ENCODE measurements around the gene COG5.
"Not testable (repeated sequence)": the region's sequence is repeated elsewhere in the genome, so short reads cannot be mapped to it uniquely, and the experiment has no call there.

DNA sequence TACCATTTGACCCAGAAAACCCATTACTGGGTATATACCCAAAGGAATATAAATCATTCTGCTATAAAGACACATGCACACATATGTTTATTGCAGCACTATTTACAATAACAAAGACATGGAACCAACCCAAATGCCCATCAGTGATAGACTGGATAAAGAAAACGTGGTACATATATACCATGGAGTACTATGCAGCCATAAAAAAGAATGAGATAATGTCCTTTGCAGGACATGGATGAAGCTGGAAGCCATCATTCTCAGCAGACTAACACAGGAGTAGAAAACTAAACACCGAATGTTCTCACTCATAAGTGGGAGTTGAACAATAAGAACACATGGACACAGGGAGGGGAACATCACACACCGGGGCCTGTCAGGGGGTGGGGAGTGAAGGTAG, 408.0 kb downstream of the COG5 start:
- TF ChIP-seq, protein P1, sequence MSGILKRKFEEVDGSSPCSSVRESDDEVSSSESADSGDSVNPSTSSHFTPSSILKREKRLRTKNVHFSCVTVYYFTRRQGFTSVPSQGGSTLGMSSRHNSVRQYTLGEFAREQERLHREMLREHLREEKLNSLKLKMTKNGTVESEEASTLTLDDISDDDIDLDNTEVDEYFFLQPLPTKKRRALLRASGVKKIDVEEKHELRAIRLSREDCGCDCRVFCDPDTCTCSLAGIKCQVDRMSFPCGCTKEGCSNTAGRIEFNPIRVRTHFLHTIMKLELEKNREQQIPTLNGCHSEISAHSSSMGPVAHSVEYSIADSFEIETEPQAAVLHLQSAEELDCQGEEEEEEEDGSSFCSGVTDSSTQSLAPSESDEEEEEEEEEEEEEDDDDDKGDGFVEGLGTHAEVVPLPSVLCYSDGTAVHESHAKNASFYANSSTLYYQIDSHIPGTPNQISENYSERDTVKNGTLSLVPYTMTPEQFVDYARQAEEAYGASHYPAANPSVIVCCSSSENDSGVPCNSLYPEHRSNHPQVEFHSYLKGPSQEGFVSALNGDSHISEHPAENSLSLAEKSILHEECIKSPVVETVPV (CRISPR knock-in tag; IDR thresholded peaks at IDR 0.05), result not testable (repeated sequence)
- TF ChIP-seq ARNTL (CRISPR knock-in tag; IDR thresholded peaks at IDR 0.05; ENCODE audit: borderline replicate concordance, low read depth); RARB (CRISPR knock-in tag; IDR thresholded peaks at IDR 0.05): not testable (repeated sequence)
- TF ChIP-seq, protein P2, sequence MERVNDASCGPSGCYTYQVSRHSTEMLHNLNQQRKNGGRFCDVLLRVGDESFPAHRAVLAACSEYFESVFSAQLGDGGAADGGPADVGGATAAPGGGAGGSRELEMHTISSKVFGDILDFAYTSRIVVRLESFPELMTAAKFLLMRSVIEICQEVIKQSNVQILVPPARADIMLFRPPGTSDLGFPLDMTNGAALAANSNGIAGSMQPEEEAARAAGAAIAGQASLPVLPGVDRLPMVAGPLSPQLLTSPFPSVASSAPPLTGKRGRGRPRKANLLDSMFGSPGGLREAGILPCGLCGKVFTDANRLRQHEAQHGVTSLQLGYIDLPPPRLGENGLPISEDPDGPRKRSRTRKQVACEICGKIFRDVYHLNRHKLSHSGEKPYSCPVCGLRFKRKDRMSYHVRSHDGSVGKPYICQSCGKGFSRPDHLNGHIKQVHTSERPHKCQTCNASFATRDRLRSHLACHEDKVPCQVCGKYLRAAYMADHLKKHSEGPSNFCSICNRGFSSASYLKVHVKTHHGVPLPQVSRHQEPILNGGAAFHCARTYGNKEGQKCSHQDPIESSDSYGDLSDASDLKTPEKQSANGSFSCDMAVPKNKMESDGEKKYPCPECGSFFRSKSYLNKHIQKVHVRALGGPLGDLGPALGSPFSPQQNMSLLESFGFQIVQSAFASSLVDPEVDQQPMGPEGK (CRISPR knock-in tag; IDR thresholded peaks at IDR 0.05; ENCODE audit: borderline replicate concordance), result not testable (repeated sequence)
